Hepatocyte (in vitro differentiated cells): ENCODE data around the gene ZNF215.

Experiments
- CTCF ChIP-seq: fragments of 200-600 bp; sonication (generic); IDR thresholded peaks from 2 replicates; pipeline ENCODE4 v1.5.1; 2016; ENCODE audit warnings: antibody characterized with exemption, mild to moderate bottlenecking; ENCODE audit not compliant: poor library complexity
- EZH2 ChIP-seq: fragments of 200-600 bp; sonication (generic); IDR thresholded peaks from 2 replicates; pipeline ENCODE4 v1.6.1; 2016; ENCODE audit warnings: antibody characterized with exemption, mild to moderate bottlenecking, borderline replicate concordance

- TF ChIP-seq CTCF (no peak), EZH2 (no peak)
These were observed 504 bp upstream of the ZNF215 start for GRCh38 chr11:6925636-6926207.
